Keratinocyte (primary cell): ENCODE measurements around the gene EPHA1.

ENCODE experiments used
- EZH2 ChIP-seq: IDR thresholded peaks from one replicate; pipeline ENCODE4 v1.6.1; 2012; ENCODE audit warnings: inconsistent platforms, mild to moderate bottlenecking, low read length, moderate library complexity
- TF ChIP-seq, protein P1 (sequence below), 3 experiments: IDR thresholded peaks in 1 of 3; conservative IDR thresholded peaks in 1 of 3; optimal IDR thresholded peaks in 1 of 3; 2 replicates in 2 of 3; 3 replicates in 1 of 3; pipeline versions ENCODE3 to v1.5.1; 2011; ENCODE audit warnings: low read length in 3 of 3, mild to moderate bottlenecking in 3 of 3, moderate library complexity in 2 of 3, control low read depth in 1 of 3, inconsistent platforms in 1 of 3; ENCODE audit not compliant: insufficient read depth in 2 of 3; ENCODE audit errors: extremely low read depth in 1 of 3

- TF ChIP-seq, protein P1, sequence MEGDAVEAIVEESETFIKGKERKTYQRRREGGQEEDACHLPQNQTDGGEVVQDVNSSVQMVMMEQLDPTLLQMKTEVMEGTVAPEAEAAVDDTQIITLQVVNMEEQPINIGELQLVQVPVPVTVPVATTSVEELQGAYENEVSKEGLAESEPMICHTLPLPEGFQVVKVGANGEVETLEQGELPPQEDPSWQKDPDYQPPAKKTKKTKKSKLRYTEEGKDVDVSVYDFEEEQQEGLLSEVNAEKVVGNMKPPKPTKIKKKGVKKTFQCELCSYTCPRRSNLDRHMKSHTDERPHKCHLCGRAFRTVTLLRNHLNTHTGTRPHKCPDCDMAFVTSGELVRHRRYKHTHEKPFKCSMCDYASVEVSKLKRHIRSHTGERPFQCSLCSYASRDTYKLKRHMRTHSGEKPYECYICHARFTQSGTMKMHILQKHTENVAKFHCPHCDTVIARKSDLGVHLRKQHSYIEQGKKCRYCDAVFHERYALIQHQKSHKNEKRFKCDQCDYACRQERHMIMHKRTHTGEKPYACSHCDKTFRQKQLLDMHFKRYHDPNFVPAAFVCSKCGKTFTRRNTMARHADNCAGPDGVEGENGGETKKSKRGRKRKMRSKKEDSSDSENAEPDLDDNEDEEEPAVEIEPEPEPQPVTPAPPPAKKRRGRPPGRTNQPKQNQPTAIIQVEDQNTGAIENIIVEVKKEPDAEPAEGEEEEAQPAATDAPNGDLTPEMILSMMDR (optimal IDR thresholded peaks at IDR 0.05 in 1 of 3, IDR thresholded peaks at IDR 0.05 in 1 of 3, conservative IDR thresholded peaks at IDR 0.05 in 1 of 3; ENCODE audit: extremely low read depth in 1 of 3, insufficient read depth in 2 of 3, low read length in 3 of 3), result no peak
- no peak for TF ChIP-seq EZH2
Observed at GRCh38 chr7:143394068-143394467, 14.6 kb downstream of the EPHA1 start.
